ENCODE results near the gene RAD21L1.

GRCh38 chr20:1293641-1294379, 68.0 kb downstream of the RAD21L1 start:
- TF ChIP-seq GATA2 (IDR thresholded peaks at IDR 0.05; ENCODE audit: insufficient read depth, insufficient read length, low read depth, low read length) (no peak), POLR2AphosphoS5 (IDR thresholded peaks at IDR 0.05; ENCODE audit: insufficient read depth, low read depth, low read length) (no peak), EZH2 (IDR thresholded peaks at IDR 0.05; ENCODE audit: borderline replicate concordance, low read depth, low read length, severe bottlenecking) (no peak), POLR2A (IDR thresholded peaks at IDR 0.05; ENCODE audit: low read depth, low read length) (no peak), MYC (IDR thresholded peaks at IDR 0.05; ENCODE audit: low read depth, low read length) (no peak)
- TF ChIP-seq, protein P1, sequence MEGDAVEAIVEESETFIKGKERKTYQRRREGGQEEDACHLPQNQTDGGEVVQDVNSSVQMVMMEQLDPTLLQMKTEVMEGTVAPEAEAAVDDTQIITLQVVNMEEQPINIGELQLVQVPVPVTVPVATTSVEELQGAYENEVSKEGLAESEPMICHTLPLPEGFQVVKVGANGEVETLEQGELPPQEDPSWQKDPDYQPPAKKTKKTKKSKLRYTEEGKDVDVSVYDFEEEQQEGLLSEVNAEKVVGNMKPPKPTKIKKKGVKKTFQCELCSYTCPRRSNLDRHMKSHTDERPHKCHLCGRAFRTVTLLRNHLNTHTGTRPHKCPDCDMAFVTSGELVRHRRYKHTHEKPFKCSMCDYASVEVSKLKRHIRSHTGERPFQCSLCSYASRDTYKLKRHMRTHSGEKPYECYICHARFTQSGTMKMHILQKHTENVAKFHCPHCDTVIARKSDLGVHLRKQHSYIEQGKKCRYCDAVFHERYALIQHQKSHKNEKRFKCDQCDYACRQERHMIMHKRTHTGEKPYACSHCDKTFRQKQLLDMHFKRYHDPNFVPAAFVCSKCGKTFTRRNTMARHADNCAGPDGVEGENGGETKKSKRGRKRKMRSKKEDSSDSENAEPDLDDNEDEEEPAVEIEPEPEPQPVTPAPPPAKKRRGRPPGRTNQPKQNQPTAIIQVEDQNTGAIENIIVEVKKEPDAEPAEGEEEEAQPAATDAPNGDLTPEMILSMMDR (IDR thresholded peaks at IDR 0.05; ENCODE audit: extremely low read depth in 1 of 2, insufficient read depth in 1 of 2, low read depth in 1 of 2, low read length in 2 of 2), result no peak
